Inflammatory macrophage (primary cell): ENCODE results near the gene MTA1.

Experiments
- DNase-seq, 2 donors: peaks; one replicate each; pipeline ENCODE4 v3.0.0-alpha.2; 2020 to 2022

MTA1 gene

DNA sequence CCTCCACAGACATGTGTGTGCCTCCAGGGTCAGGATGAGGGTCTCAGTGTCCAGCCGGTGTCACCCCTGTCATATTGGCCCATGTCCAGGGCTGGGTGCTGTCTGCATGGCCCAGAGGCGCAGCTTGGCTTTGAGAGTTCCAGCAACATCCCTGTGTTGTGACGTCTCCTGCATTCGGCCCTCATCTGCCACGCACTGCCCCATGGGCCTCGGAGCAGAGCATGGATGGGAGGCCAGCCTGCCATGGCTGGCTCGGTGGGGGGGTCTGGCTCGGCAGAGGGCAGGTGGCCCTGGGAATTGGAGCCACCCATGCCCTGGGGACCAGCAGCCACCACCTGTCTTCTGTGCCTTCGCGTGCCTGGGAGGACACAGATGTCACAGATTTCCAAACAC lies 32.1 kb upstream of the MTA1 start:
- no peak for DNase-seq

DNA sequence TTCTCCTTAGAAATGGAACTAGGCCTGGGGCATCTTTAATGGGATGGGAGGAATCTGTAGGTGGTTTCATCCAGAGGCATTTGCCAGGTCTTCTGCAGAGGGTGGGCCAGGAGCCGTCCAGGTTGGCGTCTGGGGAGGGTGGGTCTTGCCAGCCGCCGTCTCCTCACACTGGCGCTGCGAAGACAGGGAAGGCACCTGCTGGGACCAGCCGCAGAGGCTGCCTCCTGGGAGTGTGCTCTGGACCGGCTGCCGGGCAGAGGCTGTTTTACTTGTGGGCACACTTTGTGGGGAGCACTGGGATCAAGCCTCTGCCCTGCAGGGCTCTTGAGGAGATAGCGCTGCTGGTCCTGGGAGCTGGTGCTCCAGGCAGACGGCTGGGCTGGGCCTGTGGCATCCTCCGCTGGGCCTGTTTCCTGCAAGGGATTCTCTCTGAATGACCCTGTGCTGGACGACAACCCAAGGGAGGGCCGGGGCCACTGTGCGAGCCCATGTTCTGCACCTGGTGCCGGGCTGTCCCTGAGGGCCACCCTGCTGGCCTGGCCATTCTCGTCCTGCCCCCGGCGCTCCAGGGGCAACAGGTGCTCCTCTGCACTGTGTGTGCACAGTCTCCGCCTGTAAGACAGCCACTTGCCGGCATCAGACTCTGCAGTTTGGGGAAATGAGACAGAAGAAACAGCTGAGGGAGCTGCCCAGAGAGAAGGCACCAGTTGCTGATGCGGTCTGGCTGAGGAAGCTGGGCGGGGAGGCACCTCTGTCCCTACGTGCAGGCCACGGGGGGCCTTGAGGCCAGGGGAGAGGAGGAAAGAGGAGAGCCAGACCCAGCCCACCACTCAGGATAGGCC lies 31.3 kb upstream of the MTA1 start:
- DNase-seq: peak; percentile 48 to 55

DNA sequence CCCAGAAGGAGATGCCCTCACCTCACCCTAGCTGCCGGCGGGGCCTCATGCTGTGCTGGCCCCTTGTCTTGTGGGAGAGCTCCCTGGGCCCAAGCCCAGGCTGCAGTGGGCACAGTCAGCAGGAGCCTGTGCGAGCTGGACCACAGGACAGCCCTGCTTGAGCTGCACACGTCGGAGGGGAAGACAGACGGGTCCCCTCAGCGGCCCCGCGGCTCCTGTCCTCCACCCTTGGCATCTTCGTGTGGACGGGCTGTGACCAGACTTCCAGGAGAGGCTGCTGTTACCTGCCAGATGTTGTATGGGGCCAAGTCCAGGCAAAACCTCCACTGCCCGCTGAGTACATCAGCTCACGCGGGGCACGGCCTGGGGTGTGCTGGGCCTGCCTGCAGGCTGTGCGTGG lies 30.7 kb upstream of the MTA1 start:
- no peak for DNase-seq

DNA sequence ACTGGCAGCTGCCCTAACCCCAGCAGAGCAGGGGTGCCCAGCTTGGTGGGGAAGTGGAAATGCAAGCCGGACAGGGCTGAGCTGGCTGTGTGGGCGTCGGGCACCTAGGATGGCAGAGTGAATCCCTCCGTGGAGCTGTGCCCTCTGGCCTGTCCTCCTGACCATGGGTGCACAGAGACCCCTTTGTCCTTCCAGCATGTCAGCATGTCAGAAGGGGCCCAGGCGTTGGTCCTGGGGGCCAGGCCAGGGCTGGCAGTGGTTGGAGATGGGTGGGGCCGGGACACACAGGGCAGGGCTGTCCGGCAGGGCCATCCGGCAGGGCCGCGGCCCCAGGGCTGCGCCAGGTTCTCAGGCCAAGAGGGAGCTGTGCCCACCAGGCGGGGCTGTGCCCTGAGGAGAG lies 30.1 kb upstream of the MTA1 start:
- peak; percentile 46 to 48 for DNase-seq

DNA sequence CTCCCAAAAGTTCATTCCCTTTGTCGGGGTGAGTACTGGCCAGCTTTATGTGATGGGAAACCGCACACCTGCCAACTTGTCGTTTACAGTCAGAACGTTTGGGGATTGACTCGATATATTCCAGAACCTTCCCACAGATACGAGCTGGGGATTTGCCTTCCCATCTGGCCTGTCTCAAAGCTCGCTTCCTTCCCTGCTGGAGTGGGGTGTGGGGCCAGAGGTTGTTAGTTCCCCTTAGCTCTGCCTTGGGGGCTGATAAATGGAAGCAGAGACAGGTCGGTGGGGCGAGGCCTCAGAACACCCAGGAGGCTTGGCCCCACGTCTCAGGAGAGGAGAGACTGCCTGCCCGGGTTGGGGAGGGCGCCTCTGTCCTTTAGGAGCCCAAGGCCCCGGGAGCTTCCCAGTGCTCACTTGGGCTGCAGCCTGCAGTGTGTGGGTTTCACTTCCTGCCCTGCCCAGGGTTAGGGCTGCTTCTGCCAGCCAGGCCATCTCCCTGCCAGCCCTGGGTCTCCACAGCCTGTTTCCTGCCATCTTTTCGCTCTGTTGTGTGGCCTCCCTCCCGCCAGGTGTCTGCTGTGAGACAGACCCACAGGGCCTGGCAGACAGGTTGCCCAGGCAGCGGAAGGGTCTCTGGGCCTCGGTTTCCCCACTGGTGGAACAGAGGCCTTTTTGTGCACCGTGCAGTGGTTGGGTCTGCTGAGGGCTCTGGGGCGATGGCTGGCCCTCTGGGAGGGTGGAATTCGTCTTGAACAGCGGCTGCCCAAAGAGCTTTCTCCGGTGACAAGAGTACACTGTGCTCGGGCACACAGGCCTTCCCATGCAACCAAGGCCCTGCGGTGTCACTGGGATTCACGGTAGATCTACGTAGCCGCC lies 29.4 kb upstream of the MTA1 start:
- peak; percentile 61 to 68 for DNase-seq

DNA sequence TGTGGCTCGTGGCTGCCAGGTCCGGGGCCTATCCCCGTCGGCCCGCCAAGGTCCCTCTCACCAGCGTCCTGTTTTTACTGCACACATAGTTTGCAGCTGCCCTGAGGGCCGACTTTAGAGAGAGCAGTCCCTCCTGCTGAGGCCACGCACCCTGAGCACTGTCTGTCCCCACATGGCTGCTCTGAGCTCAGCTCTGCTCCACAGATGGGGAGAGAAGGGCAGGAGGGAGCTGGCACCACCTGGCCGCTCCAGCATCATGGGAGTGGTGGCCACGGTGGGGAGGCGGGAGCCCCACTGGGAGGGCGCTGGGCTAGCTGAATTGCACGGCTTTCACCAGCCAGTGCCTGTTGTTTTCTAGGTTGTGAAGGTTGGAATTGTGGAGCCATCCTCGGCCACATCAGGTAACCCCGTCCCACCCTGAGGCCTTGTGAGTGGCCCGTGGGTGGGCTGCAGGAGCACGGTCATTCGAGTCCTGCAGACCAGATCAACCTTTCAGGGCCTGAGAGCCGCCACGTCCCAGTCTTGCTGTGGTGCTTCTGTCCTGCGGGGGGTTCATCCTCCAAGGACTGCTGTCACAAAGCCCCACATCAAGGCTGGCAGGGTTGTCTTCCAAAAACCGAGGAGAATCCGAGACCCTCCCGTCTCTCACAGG lies 28.7 kb upstream of the MTA1 start:
- no peak for DNase-seq

DNA sequence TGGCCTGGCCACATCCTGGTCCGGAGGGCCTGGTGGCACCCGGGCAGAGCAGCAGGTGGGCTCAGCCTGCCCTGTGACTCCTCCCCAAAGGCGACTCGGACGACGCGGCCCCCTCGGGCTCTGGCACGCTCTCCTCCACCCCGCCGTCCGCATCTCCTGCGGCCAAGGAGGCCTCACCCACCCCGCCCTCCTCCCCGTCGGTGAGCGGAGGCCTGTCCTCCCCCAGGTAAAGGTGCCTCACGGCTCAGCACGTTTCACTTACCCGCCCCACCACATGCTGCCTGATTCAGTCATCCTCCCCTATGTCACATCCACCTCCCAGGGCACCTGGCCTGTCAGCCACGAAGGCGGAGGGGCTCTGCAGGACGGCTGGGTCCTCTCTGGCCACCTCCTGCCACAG lies 28.1 kb upstream of the MTA1 start:
- no peak for DNase-seq

DNA sequence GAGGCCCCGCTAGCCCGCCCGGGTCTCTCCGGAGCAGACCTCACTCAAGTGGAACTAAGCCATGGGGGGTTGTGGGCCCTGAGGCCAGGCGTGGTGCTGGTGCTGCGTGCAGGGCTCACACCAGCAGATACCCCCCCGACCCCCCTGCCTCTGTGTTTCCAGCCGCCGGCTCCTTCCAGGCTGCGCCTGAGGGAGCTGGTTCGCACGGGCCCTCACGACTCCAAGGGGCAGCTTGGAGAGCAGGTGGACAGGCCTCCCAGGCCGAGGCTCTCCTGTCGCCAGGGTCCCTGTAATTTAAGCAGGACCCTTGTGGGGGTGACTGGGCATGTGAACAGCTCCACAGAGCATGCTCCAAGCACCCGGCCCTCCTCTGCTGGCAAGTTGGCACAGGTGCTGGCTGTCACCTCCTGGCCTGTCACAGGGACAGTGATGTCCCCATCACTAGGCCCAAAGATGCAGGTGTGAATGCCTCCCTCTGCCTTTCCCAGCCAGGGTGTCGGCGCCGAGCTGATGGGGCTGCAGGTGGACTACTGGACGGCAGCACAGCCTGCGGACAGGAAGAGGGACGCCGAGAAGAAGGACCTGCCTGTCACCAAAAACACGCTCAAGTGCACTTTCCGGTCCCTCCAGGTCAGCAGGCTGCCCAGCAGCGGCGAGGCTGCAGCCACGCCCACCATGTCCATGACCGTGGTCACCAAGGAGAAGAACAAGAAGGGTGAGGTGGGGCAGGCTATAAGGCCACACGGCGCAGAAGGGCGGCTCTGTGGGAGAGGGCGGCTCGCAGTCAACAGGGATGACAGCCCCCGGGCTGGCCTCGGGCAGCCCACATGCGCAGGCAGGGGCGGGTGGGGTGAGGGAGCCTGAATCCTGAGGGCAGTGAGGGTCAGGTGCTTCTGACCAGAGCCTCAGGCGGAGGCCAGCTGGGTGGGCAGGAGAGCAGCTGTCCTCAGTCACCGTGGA lies 27.2 kb upstream of the MTA1 start:
- no peak for DNase-seq

DNA sequence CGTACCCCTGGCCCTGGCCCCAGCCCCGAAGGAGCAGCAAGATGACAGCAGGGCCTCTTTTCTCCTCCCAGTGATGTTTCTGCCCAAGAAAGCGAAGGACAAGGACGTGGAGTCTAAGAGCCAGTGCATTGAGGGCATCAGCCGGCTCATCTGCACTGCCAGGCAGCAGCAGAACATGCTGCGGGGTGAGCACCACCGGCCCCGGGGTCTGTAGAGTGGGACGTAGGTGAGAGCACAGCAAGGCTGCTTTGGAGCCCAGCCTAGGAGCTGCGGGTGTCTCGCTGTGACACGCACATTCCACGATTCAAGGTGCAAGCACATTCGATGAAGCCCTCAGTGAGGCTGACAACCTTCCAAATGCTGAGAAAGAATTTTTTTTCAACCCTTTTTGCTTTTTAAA lies 26.5 kb upstream of the MTA1 start:
- DNase-seq: no peak

DNA sequence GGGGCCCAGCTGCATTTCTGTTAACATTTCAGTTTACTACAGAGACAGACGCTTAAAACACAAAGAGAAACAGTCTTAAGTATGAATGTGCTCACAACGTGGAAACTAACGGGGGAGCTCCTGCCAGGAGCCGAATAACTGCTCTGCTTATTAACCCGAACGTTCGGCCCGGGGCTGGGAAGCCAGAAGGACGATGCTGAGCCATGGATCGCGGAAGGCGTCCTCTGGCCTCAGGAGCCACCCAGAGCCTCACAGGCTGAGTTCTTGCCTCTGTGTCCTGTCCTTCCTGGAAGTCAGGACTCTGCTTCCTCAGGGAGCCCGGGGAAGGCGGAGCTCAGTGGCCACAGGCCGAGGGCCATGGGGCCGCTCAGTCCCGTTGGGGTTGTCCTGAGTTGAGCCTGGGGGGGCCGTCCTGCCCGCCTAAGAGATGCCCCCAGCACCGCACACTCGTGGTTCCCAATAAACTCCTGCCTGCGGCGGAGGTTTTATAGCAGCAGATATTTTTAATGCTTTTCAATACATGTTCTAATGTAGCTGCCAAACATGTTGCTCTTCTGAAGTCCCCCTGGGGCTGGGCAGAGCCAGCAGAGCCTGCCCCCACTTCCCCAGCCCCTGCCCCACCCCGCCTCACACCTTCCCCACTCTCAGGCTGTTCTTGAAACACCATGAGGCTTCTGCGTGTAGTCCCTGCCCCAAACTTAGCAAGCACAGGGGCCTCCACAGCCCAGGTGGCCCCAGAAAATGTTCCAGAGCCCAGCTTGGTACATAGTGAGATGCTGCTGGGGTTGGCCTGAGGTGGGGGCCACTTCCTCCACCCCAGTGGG lies 24.7 kb upstream of the MTA1 start:
- no peak for DNase-seq

DNA sequence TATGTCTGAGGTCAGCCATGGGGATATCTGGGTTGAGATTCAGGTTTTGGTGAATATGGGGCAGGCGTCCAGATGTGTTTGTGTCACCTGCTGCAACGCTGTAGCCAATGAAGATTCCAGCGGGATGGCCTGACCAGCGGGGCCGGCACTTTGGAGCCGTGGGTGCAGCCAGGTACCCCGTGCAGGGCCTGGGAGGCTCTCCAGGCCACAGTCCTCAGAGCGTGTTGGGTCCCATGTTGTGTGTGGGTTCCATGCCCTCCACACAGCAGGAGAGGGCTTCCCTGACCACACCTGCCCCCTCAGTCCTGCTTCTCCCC lies 24.1 kb upstream of the MTA1 start:
- DNase-seq: no peak

DNA sequence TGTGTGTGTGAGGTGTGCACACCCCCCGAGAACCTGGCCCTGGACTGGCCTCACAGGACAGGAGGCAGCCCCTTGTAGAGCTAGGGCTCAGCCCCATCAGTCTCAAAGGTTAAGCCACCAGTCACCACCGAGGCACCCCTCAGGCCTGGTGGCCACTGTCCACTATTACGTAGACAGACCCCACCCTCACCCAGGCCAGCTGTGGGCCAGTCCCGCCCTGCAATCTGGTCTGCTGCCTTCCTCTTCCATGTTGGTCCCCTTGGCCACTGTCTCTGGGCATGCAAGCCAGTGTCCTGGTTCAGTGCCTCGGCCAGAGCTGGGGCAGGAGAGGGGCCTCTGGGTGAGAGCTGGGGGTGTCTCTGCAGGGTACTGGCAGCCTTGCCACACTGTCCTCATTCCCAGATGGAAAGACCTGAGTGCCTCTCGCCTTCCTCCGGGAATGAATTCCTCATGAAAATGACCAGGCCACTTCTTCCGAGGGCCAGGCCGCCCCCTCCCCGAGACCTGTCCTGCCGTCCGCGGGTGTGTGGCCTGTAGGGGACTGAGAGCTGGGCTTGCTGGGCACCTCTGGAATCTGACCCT lies 22.2 kb upstream of the MTA1 start:
- DNase-seq: no peak

DNA sequence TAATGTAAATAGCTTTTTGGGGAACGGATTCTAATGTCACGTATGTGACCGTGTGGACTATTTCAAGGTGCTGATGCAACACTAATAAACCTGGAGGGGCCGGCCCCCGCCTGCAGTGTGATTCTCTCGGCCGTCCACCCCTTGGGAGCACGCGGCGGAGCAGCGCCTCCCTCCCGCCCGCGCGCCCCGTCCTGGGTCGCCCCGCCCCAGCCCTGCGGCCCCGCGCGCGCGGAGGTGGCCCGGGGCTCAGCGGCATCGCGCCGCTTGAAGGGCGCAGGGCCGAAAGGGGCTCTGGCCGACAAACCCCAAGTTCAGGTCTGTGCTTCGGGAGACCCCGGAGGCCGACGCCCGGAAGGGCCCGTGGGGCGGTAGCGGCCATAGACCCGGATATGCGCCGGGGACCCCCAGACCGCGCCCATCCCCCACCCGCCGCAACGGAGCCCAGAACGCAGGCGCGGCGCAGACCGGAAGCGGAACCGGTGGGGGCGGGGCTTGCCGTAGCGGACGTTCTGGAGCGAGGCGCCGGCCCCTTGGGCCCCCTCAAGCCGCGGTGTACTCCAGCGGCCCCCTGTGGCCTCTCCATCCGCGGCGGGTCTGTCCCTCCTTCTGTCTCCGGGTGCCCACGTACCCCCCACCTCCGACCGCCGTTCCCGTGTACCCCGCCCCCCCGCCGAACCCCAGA lies 21.4 kb upstream of the MTA1 start, which contains the start of gene TEX22:
Gene TEX22, plus strand, starts transcription at position 495 of the 682 bp plus-strand sequence. CDS start 803 bp downstream, outside the sequence.
- DNase-seq: peak; percentile 77 to 88

DNA sequence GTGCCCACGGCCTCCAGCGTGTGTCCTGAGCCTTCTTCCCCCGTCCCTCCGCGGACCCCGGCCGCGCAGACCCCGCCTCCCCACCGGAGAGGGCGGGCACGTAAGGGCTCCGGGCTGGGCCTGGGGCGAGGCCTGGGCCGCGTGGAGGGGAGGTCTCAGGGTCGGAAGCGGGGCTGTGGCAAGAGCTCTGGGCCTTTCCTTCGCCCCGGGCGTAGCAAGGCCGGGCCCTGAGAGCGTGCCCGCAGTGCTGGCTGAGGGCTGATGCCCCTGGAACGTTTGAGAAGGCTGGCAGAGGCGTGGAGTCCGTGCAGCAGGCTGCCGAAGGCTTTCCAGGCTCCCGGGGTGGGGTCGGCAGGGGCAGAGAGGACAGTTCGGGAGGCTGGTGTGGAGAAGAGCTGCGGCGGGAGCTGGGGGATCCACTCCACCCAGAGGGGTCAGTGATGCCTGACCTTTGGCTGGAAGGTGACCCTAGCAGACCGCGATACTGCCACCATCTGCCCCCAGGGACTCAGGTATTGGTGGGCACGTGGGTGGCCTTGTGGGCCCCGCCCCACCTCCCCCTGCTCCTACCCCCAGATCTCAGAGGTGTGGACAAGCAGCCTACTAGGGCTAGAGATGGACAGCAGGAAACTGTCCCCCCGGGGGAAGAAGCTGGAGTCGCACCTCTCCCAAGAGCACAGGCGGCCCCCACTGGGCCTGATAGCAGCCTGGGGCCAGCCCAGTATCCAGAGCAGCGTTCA lies 20.7 kb upstream of the MTA1 start:
- DNase-seq: peak; percentile 9 to 19

DNA sequence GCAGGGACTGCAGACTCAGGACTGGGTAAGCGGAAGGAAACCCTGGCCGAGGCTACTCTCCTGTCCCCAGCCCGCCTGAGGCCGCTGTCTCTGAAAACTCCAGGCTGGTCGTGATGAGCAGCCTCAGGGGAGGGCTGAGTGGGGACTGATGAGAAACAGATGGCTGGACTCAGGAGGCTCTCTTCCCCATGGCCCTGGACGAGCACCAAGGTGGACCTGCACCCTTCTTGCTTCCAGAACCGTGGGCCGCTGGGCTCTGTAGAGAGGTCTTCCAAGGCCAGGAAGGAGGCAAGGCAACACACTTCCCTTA lies 20.2 kb upstream of the MTA1 start:
- no peak for DNase-seq

DNA sequence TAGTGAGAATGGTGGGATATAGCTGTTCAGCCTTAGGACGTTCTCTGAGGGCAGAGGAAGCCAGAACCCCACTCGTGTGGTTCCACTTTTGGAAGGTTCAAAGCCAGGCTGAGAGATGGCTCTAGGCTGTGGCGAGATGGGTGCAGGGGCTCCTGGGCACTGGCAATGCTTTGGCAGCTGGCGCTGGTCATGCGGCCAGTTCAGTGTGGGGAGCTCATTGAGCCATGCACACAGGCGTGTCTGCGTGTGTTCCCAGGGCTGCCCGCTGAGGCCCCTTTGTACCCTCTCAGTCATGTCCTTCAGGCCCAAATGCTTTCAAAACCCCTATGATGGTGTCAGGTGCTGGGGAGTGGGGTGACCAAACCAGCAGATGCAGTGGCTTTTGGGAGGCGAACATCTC lies 19.6 kb upstream of the MTA1 start:
- DNase-seq: no peak

DNA sequence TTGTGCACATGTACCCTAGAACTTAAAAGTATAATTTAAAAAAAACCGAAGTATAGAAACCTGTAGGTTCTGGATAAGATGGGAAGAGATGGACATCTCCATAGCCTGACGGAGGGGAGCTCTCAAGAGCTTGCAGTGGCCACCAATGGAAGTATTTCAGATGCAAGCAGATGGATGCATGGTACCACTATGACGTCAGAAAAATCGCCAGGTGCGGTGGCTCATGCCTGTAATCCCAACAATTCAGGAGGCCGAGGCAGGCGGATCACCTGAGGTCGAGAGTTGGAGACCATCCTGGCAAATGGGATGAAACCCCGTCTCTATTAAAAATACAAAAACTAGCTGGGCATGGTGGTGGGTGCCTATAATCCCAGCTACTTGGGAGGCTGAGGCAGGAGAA lies 17.9 kb upstream of the MTA1 start:
- no peak for DNase-seq

DNA sequence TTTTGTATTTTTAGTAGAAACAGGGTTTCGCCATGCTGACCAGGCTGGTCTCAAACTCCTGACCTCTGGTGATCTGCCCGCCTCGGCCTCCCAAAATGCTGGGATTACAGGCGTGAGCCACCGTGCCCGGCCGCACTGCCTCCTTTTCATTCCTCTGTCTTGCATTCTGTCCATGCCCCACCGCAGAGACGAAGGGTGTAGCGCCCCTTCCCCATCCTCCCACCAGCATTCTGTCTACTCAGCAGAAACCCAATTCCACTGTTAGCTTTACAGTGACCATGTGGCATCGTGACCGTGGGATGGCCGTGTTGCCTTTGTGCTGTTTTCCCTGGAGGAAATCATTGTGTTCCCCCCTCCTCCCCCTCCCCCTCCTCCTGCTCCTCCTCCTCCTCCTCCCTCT lies 11.0 kb upstream of the MTA1 start:
- no peak for DNase-seq

DNA sequence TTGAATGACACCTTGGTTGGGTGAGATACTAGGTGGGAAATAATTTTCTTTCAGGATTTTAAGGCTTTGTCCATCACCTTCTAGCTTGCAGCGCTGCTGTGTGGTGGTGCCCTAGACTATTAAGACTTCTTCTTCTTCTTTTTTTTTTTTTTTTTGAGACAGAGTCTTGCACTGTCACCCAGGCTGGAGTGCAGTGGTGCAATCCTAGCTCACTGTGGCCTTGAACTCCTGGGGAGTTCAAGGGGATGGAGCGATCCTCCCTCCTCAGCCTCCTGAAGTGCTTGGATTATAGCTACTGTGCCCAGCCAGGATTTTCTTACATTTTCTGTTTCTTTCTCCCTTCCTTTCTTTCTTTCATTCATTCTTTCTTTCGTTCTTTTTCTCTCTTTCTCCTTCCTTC lies 10.3 kb upstream of the MTA1 start:
- peak; percentile 53 to 55 for DNase-seq

DNA sequence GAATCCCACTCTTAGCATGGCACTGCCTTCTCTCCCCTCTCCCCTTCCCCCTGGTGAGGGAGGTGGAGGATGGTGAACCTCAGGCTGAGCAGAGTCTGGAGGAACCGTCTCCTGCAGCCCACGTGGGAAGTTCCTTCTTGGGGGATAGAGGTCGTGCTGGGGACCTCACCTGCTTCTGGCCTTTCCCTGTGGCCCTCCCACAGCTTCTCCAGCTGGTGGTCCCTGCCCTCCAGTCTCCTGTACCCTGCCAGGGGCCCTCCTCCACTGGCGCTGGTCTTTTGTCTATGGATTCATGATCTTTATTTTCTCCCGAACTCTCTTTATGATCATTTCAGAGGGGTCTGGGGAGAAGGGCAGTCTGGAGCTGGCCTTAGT lies 9.0 kb upstream of the MTA1 start:
- no peak for DNase-seq
